Loucy (cell line): ENCODE results near the gene C6orf136.
A peak's percentile ranks its signal among the peaks of the same experiment; 100 is the strongest.

Experiments used
- H2AFZ ChIP-seq: fragments of 200-600 bp; sonication (generic); 2 replicates; pipeline ENCODE4 v1.6.0; 2016; ENCODE audit warnings: antibody characterized with exemption, mild to moderate bottlenecking, low read length, moderate library complexity
- H3F3A ChIP-seq: fragments of 200-600 bp; 2 replicates; pipeline ENCODE4 v1.6.0; 2016; ENCODE audit warnings: antibody characterized with exemption, low read depth, mild to moderate bottlenecking
- H3K27me3 ChIP-seq: fragments of 200-600 bp; sonication (generic); 2 replicates; pipeline ENCODE4 v1.6.1; 2014; ENCODE audit warnings: low read length, mild to moderate bottlenecking; ENCODE audit not compliant: insufficient read depth, poor library complexity, severe bottlenecking
- H3K36me3 ChIP-seq: fragments of 200-600 bp; sonication (generic); 2 replicates; pipeline ENCODE4 v1.6.1; 2016; ENCODE audit warnings: low read length; ENCODE audit not compliant: insufficient read depth
- H3K4me1 ChIP-seq: fragments of 200-600 bp; sonication (generic); 2 replicates; pipeline ENCODE4 v1.5.1; 2014; ENCODE audit warnings: low read length, mild to moderate bottlenecking; ENCODE audit not compliant: insufficient read depth, poor library complexity, severe bottlenecking
- H3K4me2 ChIP-seq: fragments of 200-600 bp; sonication (generic); 2 replicates; pipeline ENCODE4 v1.6.0; 2014; ENCODE audit warnings: antibody characterized with exemption, low read length, low read depth, mild to moderate bottlenecking; ENCODE audit not compliant: poor library complexity, severe bottlenecking
- H3K4me3 ChIP-seq: fragments of 200-600 bp; sonication (generic); 2 replicates; pipeline ENCODE4 v1.5.1; 2014; ENCODE audit warnings: low read length, mild to moderate bottlenecking, mixed read lengths; ENCODE audit not compliant: poor library complexity, severe bottlenecking
- H3K79me2 ChIP-seq: fragments of 200-600 bp; sonication (generic); 2 replicates; pipeline ENCODE4 v1.6.1; 2014; ENCODE audit warnings: low read length; ENCODE audit not compliant: insufficient read depth
- H3K9ac ChIP-seq: fragments of 200-600 bp; sonication (generic); 2 replicates; pipeline ENCODE4 v1.6.0; 2014; ENCODE audit warnings: mild to moderate bottlenecking, low read depth, low read length, moderate library complexity; ENCODE audit not compliant: poor library complexity, severe bottlenecking
- H3K9me2 ChIP-seq: fragments of 200-600 bp; sonication (generic); replicated peaks from 2 replicates; pipeline ENCODE4 v1.6.1; 2016; ENCODE audit warnings: low read depth, low read length, mixed read lengths
- H3K9me3 ChIP-seq: fragments of 200-600 bp; sonication (generic); 2 replicates; pipeline ENCODE4 v1.6.1; 2014; ENCODE audit warnings: mild to moderate bottlenecking, antibody characterized with exemption, low read length, low read depth; ENCODE audit not compliant: insufficient read depth
- H4K20me1 ChIP-seq: fragments of 200-600 bp; sonication (generic); 2 replicates; pipeline ENCODE4 v1.6.0; 2014; ENCODE audit warnings: antibody characterized with exemption, low read length, mild to moderate bottlenecking; ENCODE audit not compliant: insufficient read depth, poor library complexity, severe bottlenecking
- EZH2phosphoT487 ChIP-seq: fragments of 200-600 bp; IDR thresholded peaks from 2 replicates; pipeline ENCODE4 v1.6.1; 2018; ENCODE audit warnings: antibody characterized with exemption, mild to moderate bottlenecking, moderate library complexity, borderline replicate concordance
- TF ChIP-seq, protein P1 (sequence below): fragments of 200-600 bp; sonication (generic); conservative IDR thresholded peaks from 2 replicates; pipeline ENCODE4 v1.5.1; 2014; ENCODE audit warnings: mild to moderate bottlenecking, antibody characterized with exemption, low read length

Gene C6orf136

GRCh38 chr6:30647242-30648116, 546 bp downstream of the C6orf136 start:
- Histone ChIP-seq H3K4me1 (peaks cover 12% of the 10 kb centered on the region), H3K27me3 (no peaks in the 10 kb centered on the region), H3K4me3 (peak overlapping the region; percentile 88), H2AFZ (peak overlapping the region; percentile 92), H3F3A (no peaks in the 10 kb centered on the region), H3K9me3 (no peaks in the 10 kb centered on the region), H3K36me3 (peaks cover 21% of the 10 kb centered on the region; the same call in 1 of the 2 replicates), H3K9me2 (no peaks in the 10 kb centered on the region), H4K20me1 (peaks cover 12% of the 10 kb centered on the region), H3K4me2 (peak overlapping the region; percentile 100), H3K9ac (peak overlapping the region; percentile 83), H3K79me2 (peaks cover 41% of the 10 kb centered on the region)
- TF ChIP-seq, protein P1, sequence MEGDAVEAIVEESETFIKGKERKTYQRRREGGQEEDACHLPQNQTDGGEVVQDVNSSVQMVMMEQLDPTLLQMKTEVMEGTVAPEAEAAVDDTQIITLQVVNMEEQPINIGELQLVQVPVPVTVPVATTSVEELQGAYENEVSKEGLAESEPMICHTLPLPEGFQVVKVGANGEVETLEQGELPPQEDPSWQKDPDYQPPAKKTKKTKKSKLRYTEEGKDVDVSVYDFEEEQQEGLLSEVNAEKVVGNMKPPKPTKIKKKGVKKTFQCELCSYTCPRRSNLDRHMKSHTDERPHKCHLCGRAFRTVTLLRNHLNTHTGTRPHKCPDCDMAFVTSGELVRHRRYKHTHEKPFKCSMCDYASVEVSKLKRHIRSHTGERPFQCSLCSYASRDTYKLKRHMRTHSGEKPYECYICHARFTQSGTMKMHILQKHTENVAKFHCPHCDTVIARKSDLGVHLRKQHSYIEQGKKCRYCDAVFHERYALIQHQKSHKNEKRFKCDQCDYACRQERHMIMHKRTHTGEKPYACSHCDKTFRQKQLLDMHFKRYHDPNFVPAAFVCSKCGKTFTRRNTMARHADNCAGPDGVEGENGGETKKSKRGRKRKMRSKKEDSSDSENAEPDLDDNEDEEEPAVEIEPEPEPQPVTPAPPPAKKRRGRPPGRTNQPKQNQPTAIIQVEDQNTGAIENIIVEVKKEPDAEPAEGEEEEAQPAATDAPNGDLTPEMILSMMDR = no peak
- TF ChIP-seq EZH2phosphoT487 = no peak

DNA sequence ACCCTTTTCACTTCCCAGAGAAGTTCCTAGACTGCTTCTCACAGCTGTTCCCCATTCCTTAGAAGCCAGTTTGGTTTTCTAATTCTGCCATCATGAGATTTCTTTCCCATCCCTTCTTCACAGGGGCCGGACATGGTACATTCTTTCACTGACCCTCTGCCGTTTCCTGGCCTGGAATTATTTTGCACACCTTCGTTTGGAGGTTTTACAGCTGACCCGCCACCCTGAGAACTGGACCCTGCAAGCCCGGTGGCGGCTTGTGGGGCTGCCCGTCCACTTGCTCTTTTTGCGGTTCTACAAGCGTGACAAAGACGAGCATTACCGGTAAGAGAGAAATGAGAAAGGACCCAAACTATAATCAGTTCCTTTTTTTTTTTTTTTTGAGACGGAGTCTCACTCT, 4.2 kb downstream of the C6orf136 start:
- Histone ChIP-seq H3K9me3 (no peaks in the 10 kb centered on the region), H3K27me3 (no peaks in the 10 kb centered on the region), H3K4me1 (peaks cover 6% of the 10 kb centered on the region), H3K9me2 (no peaks in the 10 kb centered on the region), H3K4me2 (no peak overlapping the region), H3K4me3 (no peak overlapping the region), H4K20me1 (peaks cover 10% of the 10 kb centered on the region), H3K36me3 (peaks cover 47% of the 10 kb centered on the region; the same call in 1 of the 2 replicates), H3F3A (no peaks in the 10 kb centered on the region; the same call in 1 of the 2 replicates), H3K79me2 (peaks cover 32% of the 10 kb centered on the region), H2AFZ (no peak overlapping the region), H3K9ac (no peak overlapping the region)
- TF ChIP-seq EZH2phosphoT487 = no peak
- TF ChIP-seq, protein P1 = no peak

DNA sequence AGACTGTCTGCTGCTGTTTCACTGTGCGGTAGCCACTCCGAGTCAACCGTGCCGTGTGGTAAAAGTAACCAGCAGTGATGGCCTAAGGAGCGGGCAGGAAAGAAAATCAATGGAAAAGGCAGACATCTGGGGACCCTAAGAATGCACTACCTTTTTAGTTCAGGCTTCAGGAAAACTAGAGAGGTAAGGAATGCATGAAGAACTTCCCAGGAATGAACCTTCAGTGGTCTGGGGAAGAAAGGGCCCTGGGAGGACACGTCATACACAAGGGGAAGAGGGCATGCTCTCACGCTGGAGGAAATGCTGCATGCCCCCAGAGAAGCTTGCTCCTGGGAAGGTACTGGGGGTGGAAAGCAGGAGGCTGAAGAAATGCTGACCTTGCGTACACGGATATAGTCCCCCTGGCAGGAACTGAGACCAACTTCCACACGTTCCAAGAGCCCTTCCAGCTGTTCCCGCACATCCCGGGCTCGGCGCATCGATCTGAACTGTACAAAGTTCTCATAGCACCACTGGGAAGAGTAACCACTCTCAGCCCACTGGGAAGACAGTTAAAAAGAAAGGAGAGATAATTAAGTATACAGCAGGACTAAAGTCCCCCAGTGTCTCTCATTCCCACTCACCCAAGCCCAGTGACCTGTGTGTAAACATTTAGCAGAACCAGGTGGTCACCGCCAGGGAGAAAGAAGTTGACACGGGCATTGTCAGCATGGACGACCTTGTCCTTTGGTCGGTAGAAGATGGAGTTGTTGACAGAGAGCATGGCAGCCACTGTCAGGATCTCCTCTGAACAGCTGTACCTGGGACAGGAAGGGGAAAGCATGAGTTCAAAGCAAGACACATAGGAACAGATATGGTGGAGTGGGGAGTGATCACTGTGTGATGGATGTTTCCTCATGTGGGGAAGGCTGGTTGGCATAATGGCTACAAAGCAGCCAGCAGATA, 8.1 kb downstream of the C6orf136 start:
- Histone ChIP-seq H3K79me2 (no peaks in the 10 kb centered on the region), H3F3A (no peaks in the 10 kb centered on the region; the same call in 1 of the 2 replicates), H2AFZ (no peak overlapping the region), H4K20me1 (no peaks in the 10 kb centered on the region), H3K36me3 (peaks cover 76% of the 10 kb centered on the region; the same call in 1 of the 2 replicates), H3K27me3 (no peaks in the 10 kb centered on the region), H3K4me2 (no peak overlapping the region), H3K9me3 (no peaks in the 10 kb centered on the region), H3K4me3 (no peak overlapping the region), H3K9ac (no peak overlapping the region), H3K4me1 (no peaks in the 10 kb centered on the region), H3K9me2 (no peaks in the 10 kb centered on the region)
- TF ChIP-seq EZH2phosphoT487 = no peak
- TF ChIP-seq, protein P1 = no peak
